Measurements from ENCODE around the gene TLR9. TPM values are rescaled to one million over a fixed set of nuclear protein-coding genes. Genes with fewer than 3 reads are reported as not detected.

TLR9 gene
- total and polyA plus RNA-seq, 9 of the 15 experiments (the other 6 are each of a cell fraction or from before 2014, with no cell fraction given): not detected

DNA sequence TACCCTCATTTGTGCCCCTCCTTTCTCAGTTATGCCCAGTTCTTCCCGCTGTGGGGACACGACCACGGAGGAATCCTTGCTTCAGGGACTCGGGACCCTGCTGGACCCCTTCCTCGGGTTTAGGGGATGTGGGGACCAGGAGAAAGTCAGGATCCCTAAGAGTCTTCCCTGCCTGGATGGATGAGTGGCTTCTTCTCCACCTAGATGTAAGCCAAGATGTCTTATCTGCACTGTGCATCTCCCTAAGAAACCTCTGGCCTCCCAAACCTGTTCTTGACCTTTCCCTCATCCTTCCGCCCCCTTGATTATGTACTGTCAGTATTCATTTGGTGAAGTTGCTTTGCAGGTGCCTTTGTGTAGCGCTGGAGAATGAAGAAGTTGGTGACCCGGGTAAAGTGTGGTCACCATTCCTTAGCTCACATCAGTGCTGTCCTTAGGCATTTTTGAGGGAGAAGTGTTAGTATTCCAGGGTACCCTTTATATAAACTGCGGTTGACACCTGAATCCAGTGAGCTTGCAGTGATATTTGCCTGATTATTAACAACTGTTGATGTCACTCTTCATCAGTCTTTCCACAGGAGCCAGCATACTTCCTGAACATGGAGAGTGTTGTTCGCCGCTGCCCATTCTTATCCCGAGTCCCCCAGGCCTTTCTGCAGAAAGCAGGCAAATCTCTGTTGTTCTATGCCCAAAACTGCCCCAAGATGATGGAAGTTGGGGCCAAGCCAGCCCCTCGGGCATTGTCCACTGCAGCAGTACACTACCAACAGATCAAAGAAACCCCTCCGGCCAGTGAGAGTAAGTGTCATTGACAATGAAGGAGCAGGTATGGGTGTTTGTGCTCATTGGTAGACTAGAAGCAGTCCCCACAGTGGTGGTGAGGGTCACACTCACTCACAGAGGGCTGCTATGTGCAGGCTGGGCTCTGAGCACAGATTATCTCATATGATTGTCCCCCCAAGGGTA is 26.5 kb downstream of the TLR9 start (continued):
- TF ChIP-seq, protein P1, sequence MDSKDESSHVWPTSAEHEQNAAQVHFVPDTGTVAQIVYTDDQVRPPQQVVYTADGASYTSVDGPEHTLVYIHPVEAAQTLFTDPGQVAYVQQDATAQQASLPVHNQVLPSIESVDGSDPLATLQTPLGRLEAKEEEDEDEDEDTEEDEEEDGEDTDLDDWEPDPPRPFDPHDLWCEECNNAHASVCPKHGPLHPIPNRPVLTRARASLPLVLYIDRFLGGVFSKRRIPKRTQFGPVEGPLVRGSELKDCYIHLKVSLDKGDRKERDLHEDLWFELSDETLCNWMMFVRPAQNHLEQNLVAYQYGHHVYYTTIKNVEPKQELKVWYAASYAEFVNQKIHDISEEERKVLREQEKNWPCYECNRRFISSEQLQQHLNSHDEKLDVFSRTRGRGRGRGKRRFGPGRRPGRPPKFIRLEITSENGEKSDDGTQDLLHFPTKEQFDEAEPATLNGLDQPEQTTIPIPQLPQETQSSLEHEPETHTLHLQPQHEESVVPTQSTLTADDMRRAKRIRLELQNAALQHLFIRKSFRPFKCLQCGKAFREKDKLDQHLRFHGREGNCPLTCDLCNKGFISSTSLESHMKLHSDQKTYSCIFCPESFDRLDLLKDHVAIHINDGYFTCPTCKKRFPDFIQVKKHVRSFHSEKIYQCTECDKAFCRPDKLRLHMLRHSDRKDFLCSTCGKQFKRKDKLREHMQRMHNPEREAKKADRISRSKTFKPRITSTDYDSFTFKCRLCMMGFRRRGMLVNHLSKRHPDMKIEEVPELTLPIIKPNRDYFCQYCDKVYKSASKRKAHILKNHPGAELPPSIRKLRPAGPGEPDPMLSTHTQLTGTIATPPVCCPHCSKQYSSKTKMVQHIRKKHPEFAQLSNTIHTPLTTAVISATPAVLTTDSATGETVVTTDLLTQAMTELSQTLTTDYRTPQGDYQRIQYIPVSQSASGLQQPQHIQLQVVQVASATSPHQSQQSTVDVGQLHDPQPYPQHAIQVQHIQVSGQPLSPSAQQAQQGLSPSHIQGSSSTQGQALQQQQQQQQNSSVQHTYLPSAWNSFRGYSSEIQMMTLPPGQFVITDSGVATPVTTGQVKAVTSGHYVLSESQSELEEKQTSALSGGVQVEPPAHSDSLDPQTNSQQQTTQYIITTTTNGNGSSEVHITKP (IDR thresholded peaks at IDR 0.05; ENCODE audit: partially characterized antibody): no peak
- TF ChIP-seq NFRKB (IDR thresholded peaks at IDR 0.05; ENCODE audit: low read depth) (0 out of 2 replicates have a peak, but pooled peaks have one; percentile 12), PRMT5 (CRISPR knock-in tag; IDR thresholded peaks at IDR 0.05) (no peak), ZNF766 (CRISPR knock-in tag; conservative IDR thresholded peaks at IDR 0.05) (peak; percentile 94), FOXA3 (CRISPR knock-in tag; conservative IDR thresholded peaks at IDR 0.05 in 1 of 2, IDR thresholded peaks at IDR 0.05 in 1 of 2) (peak in 1 of 2 experiments; percentile 31; a peak in 1 of 4 replicates), ZNF354B (CRISPR knock-in tag; IDR thresholded peaks at IDR 0.05) (no peak), RAD51 (IDR thresholded peaks at IDR 0.05; ENCODE audit: borderline replicate concordance, low read depth) (no peak), NR2C2 (CRISPR knock-in tag; IDR thresholded peaks at IDR 0.05) (no peak), NR2C2 (tag; IDR thresholded peaks at IDR 0.05) (peak; percentile 69), ELF1 (tag; IDR thresholded peaks at IDR 0.05) (0 out of 2 replicates have a peak, but pooled peaks have one; percentile 19), C11orf30 (IDR thresholded peaks at IDR 0.05; ENCODE audit: low read depth) (no peak), ARID1B (IDR thresholded peaks at IDR 0.05) (no peak), MAFK (IDR thresholded peaks at IDR 0.05; ENCODE audit: low read length) (no peak), TCFL5 (CRISPR knock-in tag; conservative IDR thresholded peaks at IDR 0.05) (no peak)
- TF ChIP-seq, protein P2, sequence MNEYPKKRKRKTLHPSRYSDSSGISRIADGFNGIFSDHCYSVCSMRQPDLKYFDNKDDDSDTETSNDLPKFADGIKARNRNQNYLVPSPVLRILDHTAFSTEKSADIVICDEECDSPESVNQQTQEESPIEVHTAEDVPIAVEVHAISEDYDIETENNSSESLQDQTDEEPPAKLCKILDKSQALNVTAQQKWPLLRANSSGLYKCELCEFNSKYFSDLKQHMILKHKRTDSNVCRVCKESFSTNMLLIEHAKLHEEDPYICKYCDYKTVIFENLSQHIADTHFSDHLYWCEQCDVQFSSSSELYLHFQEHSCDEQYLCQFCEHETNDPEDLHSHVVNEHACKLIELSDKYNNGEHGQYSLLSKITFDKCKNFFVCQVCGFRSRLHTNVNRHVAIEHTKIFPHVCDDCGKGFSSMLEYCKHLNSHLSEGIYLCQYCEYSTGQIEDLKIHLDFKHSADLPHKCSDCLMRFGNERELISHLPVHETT (CRISPR knock-in tag; conservative IDR thresholded peaks at IDR 0.05 in 1 of 2, IDR thresholded peaks at IDR 0.05 in 1 of 2): no peak

Data from K562 (cell line).